Islet precursor cell (in vitro differentiated cells): ENCODE results near the gene GDA.
"Not testable (repeated sequence)": the region's sequence is repeated elsewhere in the genome, so short reads cannot be mapped to it uniquely, and the experiment has no call there.

Experiments
- DNase-seq: peaks from one replicate; pipeline ENCODE4 v3.0.0-alpha.2; 2018

GDA gene

GRCh38 chr9:72211047-72211446 is 61.8 kb downstream of the GDA start:
- no peak for DNase-seq

- no peak for DNase-seq
Measured at GRCh38 chr9:72213906-72214305, 64.7 kb downstream of the GDA start.

- DNase-seq, result no peak
Measured at GRCh38 chr9:72217306-72217842, 68.1 kb downstream of the GDA start.

- DNase-seq, result no peak
Measured at GRCh38 chr9:72220589-72220988, 71.3 kb downstream of the GDA start.

GRCh38 chr9:72226146-72226812 is 77.0 kb downstream of the GDA start:
- no peak for DNase-seq

- DNase-seq, result no peak
Measured at GRCh38 chr9:72228282-72228681, 79.0 kb downstream of the GDA start.

GRCh38 chr9:72232778-72233177 is 83.5 kb downstream of the GDA start:
- DNase-seq, result no peak

- DNase-seq, result no peak
Measured at GRCh38 chr9:72247549-72247948, 98.3 kb downstream of the GDA start.

GRCh38 chr9:72251589-72251988 is 102.3 kb downstream of the GDA start:
- DNase-seq, result no peak

GRCh38 chr9:72254901-72255545 is 105.8 kb downstream of the GDA start:
- DNase-seq, result no peak

GRCh38 chr9:72255569-72255968 is 106.3 kb downstream of the GDA start:
- DNase-seq, result no peak

GRCh38 chr9:72256931-72257330 is 107.7 kb downstream of the GDA start:
- no peak for DNase-seq

- no peak for DNase-seq
Measured at GRCh38 chr9:72257814-72258213, 108.6 kb downstream of the GDA start.

- DNase-seq, result no peak
Measured at GRCh38 chr9:72262063-72262462, 112.8 kb downstream of the GDA start.

- no peak for DNase-seq
Measured at GRCh38 chr9:72263572-72263971, 114.3 kb downstream of the GDA start.

GRCh38 chr9:72268961-72269360 is 119.7 kb downstream of the GDA start:
- no peak for DNase-seq

GRCh38 chr9:72270359-72270758 is 121.1 kb downstream of the GDA start:
- not testable (repeated sequence) for DNase-seq

- DNase-seq, result peak; percentile 64
Measured at GRCh38 chr9:72271613-72272478, 122.6 kb downstream of the GDA start.

GRCh38 chr9:72274441-72274840 is 125.2 kb downstream of the GDA start:
- DNase-seq, result no peak

GRCh38 chr9:72274916-72275315 is 125.7 kb downstream of the GDA start:
- no peak for DNase-seq

- DNase-seq, result no peak
Measured at GRCh38 chr9:72276429-72276828, 127.2 kb downstream of the GDA start.

- peak; percentile 19 for DNase-seq
Measured at GRCh38 chr9:72278959-72279358, 129.7 kb downstream of the GDA start.

GRCh38 chr9:72280913-72281500 is 131.8 kb downstream of the GDA start:
- DNase-seq, result peak; percentile 79
